ENCODE measurements around the gene IDNK.
"Not testable (repeated sequence)": the region's sequence is repeated elsewhere in the genome, so short reads cannot be mapped to it uniquely, and the experiment has no call there.

Gene IDNK

GRCh38 chr9:83622939-83623678 is at the start of gene IDNK:
Gene IDNK (plus strand): TSS chr9:83623143. CDS start chr9:83623172, 29 bp downstream.
- peak; percentile 37 for DNase-seq

- no peak for DNase-seq
Observed at GRCh38 chr9:83574482-83574881, 48.5 kb upstream of the IDNK start.

GRCh38 chr9:83582029-83582428 is 40.9 kb upstream of the IDNK start:
- no peak for DNase-seq

DNA sequence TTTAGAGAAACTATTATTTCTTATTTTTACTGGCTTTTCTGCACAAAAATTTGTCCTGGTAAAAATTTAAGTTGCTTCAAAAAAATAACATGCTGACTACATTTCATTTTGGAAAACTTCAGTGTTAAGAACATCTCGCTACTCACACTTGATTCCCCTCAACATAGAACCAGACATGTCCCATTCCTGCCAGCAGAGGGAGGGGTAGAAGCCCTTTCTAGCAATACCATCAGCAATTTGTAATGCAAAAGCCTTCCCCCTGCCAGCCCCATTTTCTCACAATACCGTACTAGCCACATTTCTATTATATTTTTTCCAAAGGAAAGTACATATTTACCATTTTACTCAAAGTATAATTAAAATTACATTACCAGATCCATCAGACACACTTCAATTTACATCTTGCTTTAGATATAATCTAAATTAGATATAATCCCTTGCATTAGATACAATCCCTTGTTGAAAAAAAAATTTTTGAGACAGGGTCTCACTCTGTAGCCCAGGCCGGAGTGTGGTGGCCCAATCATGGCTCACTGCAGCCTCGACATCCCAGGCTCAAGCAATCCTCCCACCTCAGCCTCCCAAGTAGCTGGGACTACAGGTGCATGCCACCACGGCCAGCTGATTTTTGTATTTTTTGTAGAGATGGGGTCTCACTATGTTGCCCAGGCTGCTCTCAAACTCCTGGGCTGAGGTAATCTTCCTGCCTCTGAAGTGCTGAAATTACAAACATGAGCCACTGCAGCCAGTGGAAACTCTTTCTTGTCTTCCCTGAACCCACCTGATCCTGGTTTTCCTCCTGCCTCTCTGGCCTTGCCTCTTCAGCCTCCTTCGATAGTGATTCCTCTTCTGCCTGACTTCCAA is 39.6 kb upstream of the IDNK start:
- DNase-seq = no peak

DNA sequence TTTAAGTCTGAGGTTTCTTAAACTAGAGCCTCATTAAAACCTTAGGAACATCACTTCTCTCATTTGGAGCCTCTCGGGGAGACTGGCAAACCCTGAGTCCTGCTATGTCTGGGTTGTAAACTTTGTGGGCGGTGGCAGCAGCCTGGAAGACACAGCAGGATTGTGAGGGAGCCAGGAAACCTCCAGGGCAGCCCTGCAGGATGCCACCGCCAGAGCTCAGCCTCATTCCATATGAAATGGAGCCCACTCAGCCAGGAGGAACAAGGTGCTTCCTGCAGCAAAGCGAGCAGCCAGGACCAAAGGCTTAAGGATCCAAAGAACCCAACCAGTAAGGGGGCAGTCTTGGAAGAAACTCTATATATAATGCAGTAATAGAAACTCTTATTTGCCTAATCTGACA is 37.9 kb upstream of the IDNK start:
- DNase-seq = no peak

GRCh38 chr9:83588256-83588655 is 34.7 kb upstream of the IDNK start:
- no peak for DNase-seq

GRCh38 chr9:83596899-83597504 is 25.9 kb upstream of the IDNK start:
- no peak for DNase-seq

- DNase-seq = no peak
Observed at GRCh38 chr9:83598487-83598886, 24.5 kb upstream of the IDNK start.

DNA sequence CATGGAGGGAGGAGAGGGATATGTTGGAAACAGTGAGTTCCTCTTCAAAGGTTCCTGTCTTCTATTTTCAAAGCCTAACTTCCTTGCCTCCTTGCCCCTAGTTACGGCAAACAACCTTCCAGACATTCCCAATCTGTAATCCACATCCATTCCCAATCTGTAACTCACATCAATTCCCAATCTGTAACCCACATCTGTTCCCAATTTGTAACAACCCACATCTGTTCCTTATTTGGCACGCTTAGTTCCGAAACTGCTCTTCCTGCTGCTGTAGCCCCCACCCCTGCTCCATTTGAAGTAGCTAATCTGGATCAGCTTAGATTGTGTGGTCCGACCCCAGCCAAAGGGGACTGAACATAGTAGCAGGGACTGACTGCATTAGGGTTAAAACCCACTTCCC is 23.9 kb upstream of the IDNK start:
- DNase-seq = no peak

GRCh38 chr9:83601463-83601862 is 21.5 kb upstream of the IDNK start:
- DNase-seq = no peak

- DNase-seq = not testable (repeated sequence)
Observed at GRCh38 chr9:83607620-83608019, 15.3 kb upstream of the IDNK start.

DNA sequence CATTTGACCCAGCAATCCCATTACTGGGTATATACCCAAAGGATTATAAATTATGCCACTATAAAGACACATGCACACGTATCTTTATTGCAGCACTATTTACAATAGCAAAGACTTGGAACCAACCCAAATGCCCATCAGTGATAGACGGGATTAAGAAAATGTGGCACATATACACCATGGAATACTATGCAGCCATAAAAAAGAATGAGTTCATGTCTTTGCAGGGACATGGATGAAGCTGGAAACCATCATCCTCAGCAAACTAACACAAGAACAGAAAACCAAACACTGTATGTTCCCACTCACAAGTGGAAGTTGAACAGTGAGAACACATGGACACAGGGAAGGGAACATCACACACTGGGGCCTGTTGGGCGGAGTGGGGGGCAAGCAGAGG is 9.6 kb upstream of the IDNK start:
- not testable (repeated sequence) for DNase-seq

DNA sequence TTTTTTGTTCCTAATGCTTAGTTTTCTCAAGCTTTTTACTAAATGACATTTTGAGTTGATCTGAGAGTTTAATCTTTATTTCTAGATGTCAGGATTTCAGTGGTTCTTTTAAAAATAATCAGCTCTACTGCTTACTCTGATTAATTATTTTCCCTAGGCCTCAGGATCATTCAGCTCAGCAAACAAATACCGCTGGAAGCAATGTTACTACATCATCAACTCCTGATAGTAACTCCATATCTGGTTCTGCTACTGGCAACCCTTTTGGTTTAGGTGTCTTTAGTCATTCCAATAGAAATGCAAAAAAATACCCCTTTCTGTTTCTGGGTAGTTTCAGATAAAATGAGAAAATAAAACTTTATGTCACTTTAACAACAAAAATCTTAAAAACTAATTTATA is 5.6 kb upstream of the IDNK start:
- DNase-seq = no peak

- DNase-seq = no peak
Observed at GRCh38 chr9:83620841-83621636, 1.9 kb upstream of the IDNK start.

DNA sequence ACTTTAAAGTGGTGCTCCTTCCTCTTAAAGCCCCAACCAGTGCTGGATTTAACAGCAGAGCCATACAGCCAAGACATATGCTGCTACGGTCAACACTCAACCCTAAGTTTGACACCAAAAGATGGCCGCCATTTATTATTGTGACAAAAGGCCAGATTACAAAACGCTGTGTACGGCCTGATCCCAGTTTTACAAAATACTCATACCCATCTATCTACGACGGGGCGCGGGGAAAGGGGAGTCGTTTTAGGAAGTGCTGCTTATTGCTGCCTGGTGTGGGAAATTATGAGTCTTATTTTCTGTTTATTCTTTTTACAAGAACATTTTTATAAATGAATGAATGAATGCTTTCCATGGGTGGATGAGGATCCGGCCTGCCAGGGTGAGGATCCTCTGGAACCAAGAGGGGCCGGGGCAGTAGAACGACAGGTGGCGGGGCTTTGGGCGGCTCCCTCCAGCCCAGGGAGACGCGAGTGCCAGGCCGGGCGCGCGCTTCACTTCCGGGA is 457 bp upstream of the IDNK start:
- DNase-seq = no peak

GRCh38 chr9:83623679-83624076 is 735 bp downstream of the IDNK start:
- DNase-seq = no peak

GRCh38 chr9:83625178-83625577 is 2.2 kb downstream of the IDNK start:
- no peak for DNase-seq

- DNase-seq = no peak
Observed at GRCh38 chr9:83628540-83628939, 5.6 kb downstream of the IDNK start.

- DNase-seq = no peak
Observed at GRCh38 chr9:83629433-83630104, 6.6 kb downstream of the IDNK start.

DNA sequence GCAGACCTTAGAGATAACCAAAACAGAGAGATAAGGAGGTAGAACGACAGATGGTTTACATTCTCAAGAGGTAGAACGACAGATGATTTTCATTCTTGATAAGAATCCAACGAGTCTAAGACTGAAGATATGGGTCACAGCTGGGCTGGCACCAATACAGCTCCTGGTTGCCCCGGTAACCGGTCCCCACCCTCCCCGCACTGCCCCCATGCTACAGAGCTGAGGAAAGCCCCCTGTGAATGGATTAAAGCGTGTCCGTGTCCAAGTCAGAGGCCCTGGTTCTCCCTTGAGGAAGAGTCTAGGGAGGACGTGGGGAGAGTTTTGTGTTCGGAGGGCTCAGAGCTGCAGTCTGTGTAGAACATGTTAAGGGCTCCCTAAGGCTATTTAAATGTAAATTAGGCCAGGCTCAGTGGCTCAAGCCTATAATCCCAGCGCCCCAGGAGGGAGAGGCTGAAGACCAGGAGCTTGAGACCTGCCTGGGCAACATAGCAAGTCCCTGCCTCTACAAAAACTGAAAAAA is 8.1 kb downstream of the IDNK start:
- no peak for DNase-seq

- no peak for DNase-seq
Observed at GRCh38 chr9:83633255-83633654, 10.3 kb downstream of the IDNK start.

DNA sequence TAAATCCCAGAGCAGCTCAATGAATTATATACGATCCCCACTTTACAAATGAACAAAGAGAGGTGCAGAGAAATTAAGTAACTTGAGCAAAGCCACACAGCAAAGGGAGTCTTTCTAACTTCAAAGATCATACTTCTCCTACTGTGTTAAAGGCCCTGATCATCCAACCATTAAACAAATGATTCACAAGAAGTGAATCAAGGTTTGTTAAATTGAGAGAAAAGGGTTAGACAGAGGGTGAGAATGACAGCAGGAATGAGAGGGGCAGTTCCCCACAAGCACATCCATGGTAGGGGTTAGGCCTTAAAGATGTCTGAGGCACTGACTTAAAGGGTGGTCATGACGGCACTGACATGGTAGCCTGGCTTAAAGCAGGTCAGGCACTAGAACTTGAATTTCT is 10.7 kb downstream of the IDNK start:
- DNase-seq = no peak

Data from activated CD4-positive, alpha-beta T cell treated with anti-CD3 and anti-CD28 coated beads for 1 hour (primary cell).